Panc1 (cell line): ENCODE data around the gene WNT11. TPM values are rescaled to one million over a fixed set of nuclear protein-coding genes. Genes with fewer than 3 reads are reported as not detected.

Experiments
- ATAC-seq: fragments of 200-7000 bp; cut with Tn5 transposase; 2 replicates; pipeline ENCODE4 v1.9.1; 2020; ENCODE audit warnings: mild to moderate bottlenecking, moderate library complexity
- Bru-seq: library from RNA; stranded (reverse); fragments of 400-500 nt; gene quantifications from one replicate; lab custom pipeline; 2021; lab: Mats Ljungman, UMichigan
- BruChase-seq, 2 experiments: library from RNA; stranded (reverse); fragments of 400-500 nt; gene quantifications; one replicate each; lab custom pipeline; 2021; lab: Mats Ljungman, UMichigan
- BruUV-seq: library from RNA; stranded (reverse); fragments of 400-500 nt; replicated peaks from 2 replicates; lab custom pipeline; 2021; lab: Mats Ljungman, UMichigan
- CTCF ChIA-PET: fragments of 300-600 bp; sonication (Branson Sonifier 250); formaldehyde crosslinking; loops from one replicate; lab custom pipeline; 2022; ENCODE audit warnings: antibody characterized with exemption; lab: Charles Lee
- POLR2A ChIA-PET: fragments of 300-600 bp; sonication (Branson Sonifier 250); formaldehyde crosslinking; loops from one replicate; lab custom pipeline; 2022; ENCODE audit warnings: antibody characterized with exemption; lab: Charles Lee
- DNase-seq: peaks from one replicate; pipeline ENCODE4 v3.0.0-alpha.2; 2010; ENCODE audit warnings: low read depth, low spot score
- H3K27ac ChIP-seq: 2 replicates; pipeline ENCODE4 v1.5.1; 2011; ENCODE audit warnings: mild to moderate bottlenecking, low read length, inconsistent platforms
- H3K27me3 ChIP-seq: fragments of 200-500 bp; sonication (Bioruptor generic); 2 replicates; pipeline ENCODE4 v1.6.0; 2014; ENCODE audit warnings: low read length, inconsistent platforms; ENCODE audit not compliant: control insufficient read depth, insufficient read depth
- H3K36me3 ChIP-seq: fragments of 200-500 bp; sonication (Bioruptor generic); 2 replicates; pipeline ENCODE4 v1.5.1; 2014; ENCODE audit warnings: inconsistent platforms, mild to moderate bottlenecking, low read length, moderate library complexity; ENCODE audit not compliant: control insufficient read depth, insufficient read depth
- H3K4me1 ChIP-seq: 2 replicates; pipeline ENCODE4 v1.5.1; 2011; ENCODE audit warnings: inconsistent platforms, mild to moderate bottlenecking, low read length, moderate library complexity; ENCODE audit not compliant: control insufficient read depth, insufficient read depth
- H3K4me3 ChIP-seq, 2 experiments: 2 replicates each; pipeline ENCODE4 v1.5.1; 2011 to 2012; ENCODE audit warnings: low read depth in 2 of 2, low read length in 2 of 2, mild to moderate bottlenecking in 2 of 2, inconsistent platforms in 1 of 2, moderate library complexity in 1 of 2
- H3K9me3 ChIP-seq: fragments of 200-500 bp; sonication (Bioruptor generic); 2 replicates; pipeline ENCODE4 v1.5.1; 2014; ENCODE audit warnings: low read depth, mild to moderate bottlenecking, inconsistent platforms, low read length, moderate library complexity; ENCODE audit not compliant: control insufficient read depth, insufficient read depth
- CTCF ChIP-seq: fragments of 450-650 bp; IDR thresholded peaks from 2 replicates; pipeline ENCODE4 v1.5.1; 2017; ENCODE audit warnings: mild to moderate bottlenecking
- POLR2AphosphoS5 ChIP-seq: IDR thresholded peaks from 2 replicates; pipeline ENCODE4 v1.6.1; 2012; ENCODE audit warnings: mild to moderate bottlenecking, low read depth, low read length, moderate library complexity
- REST ChIP-seq, 2 experiments: IDR thresholded peaks; 2 replicates each; pipeline ENCODE4 v1.6.1; 2011 to 2012; ENCODE audit warnings: low read depth in 2 of 2, control low read depth in 1 of 2, low read length in 1 of 2, mild to moderate bottlenecking in 1 of 2, moderate library complexity in 1 of 2; ENCODE audit not compliant: insufficient read depth in 1 of 2
- SIN3A ChIP-seq: IDR thresholded peaks from 2 replicates; pipeline ENCODE4 v1.6.1; 2012; ENCODE audit warnings: low read depth, mild to moderate bottlenecking, low read length, moderate library complexity, borderline replicate concordance; ENCODE audit not compliant: insufficient read depth
- TCF7L2 ChIP-seq: IDR thresholded peaks from 2 replicates; pipeline ENCODE4 v1.6.1; 2011; ENCODE audit warnings: mild to moderate bottlenecking, low read depth, low read length, inconsistent platforms
- in situ Hi-C: cut with HindIII; loops from 2 replicates; pipeline ENCODE4 v1.10.0; 2016; ENCODE audit warnings: low sequenced_read_pairs, low pct_unique_long_range_greater_than_20kb
- intact Hi-C: fragments of 100-400 bp; cut with micrococcal nuclease; formaldehyde crosslinking; loops from one replicate; pipeline ENCODE4 v1.10.0; 2022; ENCODE audit not compliant: unreplicated experiment
- long read RNA-seq: library from polyadenylated mRNA; unstranded; transcript quantifications from one replicate; pipeline ENCODE4 v2.0.0, GENCODE V29; 2021; ENCODE audit not compliant: unreplicated experiment
- polyA plus RNA-seq: library from polyadenylated mRNA; unstranded; fragments of >200 nt; gene quantifications from one replicate; pipeline ENCODE4 v1.2.1, GENCODE V29; 2012; ENCODE audit warnings: missing spikeins; ENCODE audit not compliant: insufficient read length
- total RNA-seq: library from RNA; stranded (reverse); gene quantifications from one replicate; pipeline ENCODE4 v1.2.1, GENCODE V29; 2021; ENCODE audit not compliant: unreplicated experiment

Gene WNT11
- total RNA-seq (1.1 TPM), Bru-seq, nascent RNA (percentile 21 among the genes with signal in this experiment), BruChase-seq, experiment 1, labeled RNA remaining after a 2-hour chase (percentile 20 among the genes with signal in this experiment), BruChase-seq, experiment 2, labeled RNA remaining after a 6-hour chase (percentile 19 among the genes with signal in this experiment)
- 3.3 TPM for polyA plus RNA-seq
- long read RNA-seq, partial matches to known transcripts = 0 of 3 reads
- long read RNA-seq, other reads (novel, unspliced or antisense) = 2 of 3 reads

- ChIA-PET POLR2A (no interaction called here), CTCF (interaction anchor here (0.7 to 2.5 kb wide), 8 partner anchors 13 to 893 kb away, joined by 3 to 27 read pairs (median 4); no protein-coding TSS in a partner anchor)
- DNase-seq (no peak), ATAC-seq (peak; percentile 9; the same call in 1 of the 2 replicates)
- 0 out of 2 replicates have a peak, but pooled peaks have one; percentile 42 for TF ChIP-seq TCF7L2
- TF ChIP-seq POLR2AphosphoS5 = no peak
- in situ Hi-C loops = no loop called here
- BruUV-seq = no TSS peak
- no peaks in the 10 kb centered on the region for H3K36me3 ChIP-seq
- H3K27ac ChIP-seq = no peak within 1 kb of the TSS
- peaks cover 7% of the 10 kb centered on the region; the same call in 1 of the 2 replicates for H3K4me1 ChIP-seq
- no peaks in the 10 kb centered on the region for H3K9me3 ChIP-seq
- intact Hi-C loops = loop anchor here (5.0 kb wide), 2 partner anchors 309 to 311 kb away; no protein-coding TSS in a partner anchor
- H3K4me3 ChIP-seq = peak within 1 kb of the TSS; percentile 49 to 93
- H3K27me3 ChIP-seq = peaks cover 5% of the 10 kb centered on the region; the same call in 1 of the 2 replicates
Measured at GRCh38 chr11:76206327-76207081, at the start of gene WNT11. Gene WNT11 (minus strand): TSS chr11:76206502. CDS start chr11:76206407, 95 bp downstream.

- Histone ChIP-seq H3K9me3 (no peaks in the 10 kb centered on the region), H3K4me1 (0 out of 2 replicates have a peak, but pooled peaks cover 4% of the 10 kb centered on the region), H3K27me3 (no peaks in the 10 kb centered on the region; the same call in 1 of the 2 replicates), H3K36me3 (no peaks in the 10 kb centered on the region), H3K4me3 (no peak overlapping the region), H3K27ac (no peak overlapping the region)
- intact Hi-C loops (no loop called here), in situ Hi-C loops (no loop called here)
- ATAC-seq = 0 out of 2 replicates have a peak, but pooled peaks have one; percentile 15
- no peak for TF ChIP-seq CTCF
- BruUV-seq = no TSS peak
- no peak for DNase-seq
- POLR2A ChIA-PET = no interaction called here
- CTCF ChIA-PET = no interaction called here
Measured at GRCh38 chr11:76253416-76253815, 47.1 kb upstream of the WNT11 start.

DNA sequence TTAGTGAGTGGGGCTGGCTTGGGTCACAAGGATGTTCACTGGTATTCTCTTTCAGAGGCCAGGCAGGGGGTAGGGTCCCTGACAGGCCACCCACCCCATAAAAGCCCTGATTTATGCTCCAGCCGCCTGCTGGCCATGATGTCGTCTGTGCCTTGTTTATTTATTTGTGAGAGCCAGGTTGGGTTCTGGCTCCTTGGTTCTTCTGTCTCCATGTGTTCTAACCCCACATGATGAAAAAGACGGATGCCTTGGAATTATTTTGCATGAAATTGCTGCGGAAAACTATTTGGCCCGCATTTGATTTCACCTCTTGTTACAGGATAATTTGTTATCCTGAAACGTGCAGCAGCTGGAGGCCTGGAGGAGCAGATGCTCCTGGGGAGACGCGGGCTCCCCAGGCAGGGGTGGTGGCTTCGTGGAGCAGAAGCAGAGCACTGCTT, 46.3 kb upstream of the WNT11 start:
- CTCF ChIA-PET = no interaction called here
- BruUV-seq = no TSS peak
- intact Hi-C loops = no loop called here
- DNase-seq (no peak), ATAC-seq (no peak)
- Histone ChIP-seq H3K9me3 (no peaks in the 10 kb centered on the region), H3K4me1 (0 out of 2 replicates have a peak, but pooled peaks cover 4% of the 10 kb centered on the region), H3K27ac (no peak overlapping the region), H3K27me3 (no peaks in the 10 kb centered on the region; the same call in 1 of the 2 replicates), H3K4me3 (no peak overlapping the region), H3K36me3 (no peaks in the 10 kb centered on the region)
- POLR2A ChIA-PET = no interaction called here
- in situ Hi-C loops = no loop called here
- TF ChIP-seq POLR2AphosphoS5 (no peak), TCF7L2 (no peak), SIN3A (no peak), CTCF (no peak), REST (IDR thresholded peaks at IDR 0.05; ENCODE audit: insufficient read depth in 1 of 2, low read depth in 2 of 2, low read length in 1 of 2) (no peak)
